Breast epithelium (tissue), 4 donors: ENCODE results near the gene NBPF3. TPM values are rescaled to one million over a fixed set of nuclear protein-coding genes. Genes with fewer than 3 reads are reported as not detected.

Experiments
- DNase-seq, 2 donors: peaks; one replicate each; pipeline ENCODE4 v3.0.0-alpha.2; 2019; ENCODE audit warnings: low spot score in 2 of 2
- H3K27ac ChIP-seq, 2 donors: fragments of 200-600 bp; sonication (generic) in 1 of 2; one replicate each; pipeline ENCODE4 v1.5.1; 2016 to 2019; ENCODE audit warnings: mild to moderate bottlenecking in 1 of 2
- H3K27me3 ChIP-seq, 2 donors: fragments of 200-600 bp; sonication (generic) in 1 of 2; one replicate each; pipeline versions ENCODE4 v1.5.1 to v1.6.0; 2017 to 2019; ENCODE audit warnings: control low read depth in 1 of 2, mild to moderate bottlenecking in 1 of 2
- H3K36me3 ChIP-seq: fragments of 200-600 bp; one replicate; pipeline ENCODE4 v1.5.1; 2019
- H3K4me1 ChIP-seq, 2 donors: fragments of 200-600 bp; sonication (generic); one replicate each; pipeline ENCODE4 v1.5.1; 2016 to 2019; ENCODE audit warnings: control low read depth in 1 of 2
- H3K4me3 ChIP-seq, 3 donors: fragments of 200-600 bp; sonication (generic); 1 replicate in 2 of 3; 2 replicates in 1 of 3; pipeline ENCODE4 v1.5.1; 2016 to 2019; ENCODE audit warnings: mild to moderate bottlenecking in 3 of 3, moderate library complexity in 2 of 3
- H3K9me3 ChIP-seq, 2 donors: fragments of 200-600 bp; sonication (generic) in 1 of 2; one replicate each; pipeline ENCODE4 v1.5.1; 2016 to 2019; ENCODE audit warnings: control low read depth in 1 of 2
- POLR2A ChIP-seq: fragments of 450-650 bp; IDR thresholded peaks from one replicate; pipeline ENCODE4 v1.6.1; 2016; ENCODE audit warnings: antibody characterized with exemption, mild to moderate bottlenecking, moderate library complexity
- POLR2AphosphoS5 ChIP-seq, 3 donors: sonication (generic); formaldehyde crosslinking; IDR thresholded peaks; one replicate each; pipeline ENCODE4 v1.6.1; 2017; ENCODE audit warnings: antibody characterized with exemption in 3 of 3
- intact Hi-C: fragments of 100-400 bp; cut with DNase I; formaldehyde crosslinking; loops from one replicate; pipeline ENCODE4 v1.15.1; 2023; ENCODE audit warnings: low total_unique reads
- total RNA-seq, 3 donors: library from RNA; depleted of rRNA; stranded (reverse); fragments of >200 nt; gene quantifications; one replicate each; pipeline ENCODE4 v1.1.0, GENCODE V29; 2016
- TF ChIP-seq, protein P1 (sequence below), 3 donors: fragments of 450-650 bp; IDR thresholded peaks; one replicate each; pipeline ENCODE4 v1.5.1; 2016 to 2017; ENCODE audit warnings: antibody characterized with exemption in 3 of 3, mild to moderate bottlenecking in 3 of 3, moderate library complexity in 3 of 3

NBPF3 gene
- total RNA-seq, 3 donors from 2014 or later, result 13.8 to 22.3 (median 20.6) TPM

DNA sequence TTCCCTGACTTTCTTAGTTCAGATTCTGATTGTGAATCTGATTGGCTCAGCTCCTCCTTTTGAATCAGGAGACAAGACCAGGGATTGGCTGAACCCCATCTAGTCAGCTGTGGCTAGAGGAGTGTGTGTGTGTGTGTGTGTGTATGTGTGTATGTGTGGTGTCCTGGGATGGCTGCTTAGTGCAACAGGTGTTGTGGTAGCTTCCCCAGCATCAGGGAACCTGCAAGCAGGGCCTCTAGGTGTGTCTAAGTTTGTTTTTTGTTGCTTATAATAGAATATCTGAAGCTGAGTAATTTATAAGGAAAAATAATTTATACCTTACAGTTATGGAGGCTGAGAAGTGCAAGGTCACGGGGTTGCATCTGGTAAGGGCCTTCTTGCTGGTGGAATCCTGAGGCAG lies 56.1 kb downstream of the NBPF3 start:
- Histone ChIP-seq H3K27ac (no peak overlapping the region), H3K4me1 (no peaks in the 10 kb centered on the region), H3K27me3 (no peaks in the 10 kb centered on the region), H3K36me3 (no peaks in the 10 kb centered on the region), H3K9me3 (no peaks in the 10 kb centered on the region), H3K4me3 (no peak overlapping the region)
- DNase-seq, result no peak
- TF ChIP-seq POLR2AphosphoS5 (IDR thresholded peaks at IDR 0.05) (no peak), POLR2A (no peak)
- TF ChIP-seq, protein P1, sequence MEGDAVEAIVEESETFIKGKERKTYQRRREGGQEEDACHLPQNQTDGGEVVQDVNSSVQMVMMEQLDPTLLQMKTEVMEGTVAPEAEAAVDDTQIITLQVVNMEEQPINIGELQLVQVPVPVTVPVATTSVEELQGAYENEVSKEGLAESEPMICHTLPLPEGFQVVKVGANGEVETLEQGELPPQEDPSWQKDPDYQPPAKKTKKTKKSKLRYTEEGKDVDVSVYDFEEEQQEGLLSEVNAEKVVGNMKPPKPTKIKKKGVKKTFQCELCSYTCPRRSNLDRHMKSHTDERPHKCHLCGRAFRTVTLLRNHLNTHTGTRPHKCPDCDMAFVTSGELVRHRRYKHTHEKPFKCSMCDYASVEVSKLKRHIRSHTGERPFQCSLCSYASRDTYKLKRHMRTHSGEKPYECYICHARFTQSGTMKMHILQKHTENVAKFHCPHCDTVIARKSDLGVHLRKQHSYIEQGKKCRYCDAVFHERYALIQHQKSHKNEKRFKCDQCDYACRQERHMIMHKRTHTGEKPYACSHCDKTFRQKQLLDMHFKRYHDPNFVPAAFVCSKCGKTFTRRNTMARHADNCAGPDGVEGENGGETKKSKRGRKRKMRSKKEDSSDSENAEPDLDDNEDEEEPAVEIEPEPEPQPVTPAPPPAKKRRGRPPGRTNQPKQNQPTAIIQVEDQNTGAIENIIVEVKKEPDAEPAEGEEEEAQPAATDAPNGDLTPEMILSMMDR (IDR thresholded peaks at IDR 0.05), result no peak
- intact Hi-C loops, result no loop called here

GRCh38 chr1:21496886-21497285 lies 56.9 kb downstream of the NBPF3 start:
- no peak for DNase-seq
- H3K4me3 ChIP-seq, result no peak overlapping the region
- no peaks in the 10 kb centered on the region for H3K4me1 ChIP-seq
- H3K9me3 ChIP-seq, result no peaks in the 10 kb centered on the region
- intact Hi-C loops, result no loop called here
- H3K27me3 ChIP-seq, result no peaks in the 10 kb centered on the region
- H3K36me3 ChIP-seq, result no peaks in the 10 kb centered on the region
- no peak overlapping the region for H3K27ac ChIP-seq
- TF ChIP-seq POLR2A, result no peak
- TF ChIP-seq POLR2AphosphoS5 (IDR thresholded peaks at IDR 0.05), result no peak
- TF ChIP-seq, protein P1 (IDR thresholded peaks at IDR 0.05), result no peak

GRCh38 chr1:21497466-21498061 lies 57.6 kb downstream of the NBPF3 start:
- intact Hi-C loops, result no loop called here
- no peak overlapping the region for H3K27ac ChIP-seq
- H3K4me3 ChIP-seq, result no peak overlapping the region
- no peaks in the 10 kb centered on the region for H3K4me1 ChIP-seq
- H3K9me3 ChIP-seq, result no peaks in the 10 kb centered on the region
- no peaks in the 10 kb centered on the region for H3K36me3 ChIP-seq
- DNase-seq, result no peak
- TF ChIP-seq POLR2AphosphoS5 (IDR thresholded peaks at IDR 0.05) (no peak), POLR2A (no peak)
- TF ChIP-seq, protein P1 (IDR thresholded peaks at IDR 0.05), result no peak
- H3K27me3 ChIP-seq, result no peaks in the 10 kb centered on the region

GRCh38 chr1:21499283-21499950 lies 59.5 kb downstream of the NBPF3 start:
- H3K9me3 ChIP-seq, result no peaks in the 10 kb centered on the region

More at GRCh38 chr1:21499283-21499950, 59.5 kb downstream of the NBPF3 start:
- Histone ChIP-seq H3K4me1 (no peaks in the 10 kb centered on the region), H3K36me3 (no peaks in the 10 kb centered on the region), H3K4me3 (no peak overlapping the region), H3K27ac (no peak overlapping the region), H3K27me3 (no peaks in the 10 kb centered on the region)
- TF ChIP-seq POLR2A, result no peak
- TF ChIP-seq, protein P1 (IDR thresholded peaks at IDR 0.05), result no peak
- TF ChIP-seq POLR2AphosphoS5 (IDR thresholded peaks at IDR 0.05), result no peak
- no peak for DNase-seq
- intact Hi-C loops, result no loop called here
